Measurements from ENCODE around the gene KRTAP9-6. TPM values are rescaled to one million over a fixed set of nuclear protein-coding genes. Genes with fewer than 3 reads are reported as not detected.
"Not testable (repeated sequence)": the region's sequence is repeated elsewhere in the genome, so short reads cannot be mapped to it uniquely, and the experiment has no call there.

Gene KRTAP9-6, protein sequence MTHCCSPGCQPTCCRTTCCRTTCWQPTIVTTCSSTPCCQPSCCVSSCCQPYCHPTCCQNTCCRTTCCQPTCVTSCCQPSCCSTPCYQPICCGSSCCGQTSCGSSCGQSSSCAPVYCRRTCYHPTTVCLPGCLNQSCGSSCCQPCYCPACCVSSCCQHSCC
- not detected for total RNA-seq
- polyA plus RNA-seq, result not detected
- long read RNA-seq, donor 1, result 0 reads
- long read RNA-seq, donor 2, result 0 reads

DNA sequence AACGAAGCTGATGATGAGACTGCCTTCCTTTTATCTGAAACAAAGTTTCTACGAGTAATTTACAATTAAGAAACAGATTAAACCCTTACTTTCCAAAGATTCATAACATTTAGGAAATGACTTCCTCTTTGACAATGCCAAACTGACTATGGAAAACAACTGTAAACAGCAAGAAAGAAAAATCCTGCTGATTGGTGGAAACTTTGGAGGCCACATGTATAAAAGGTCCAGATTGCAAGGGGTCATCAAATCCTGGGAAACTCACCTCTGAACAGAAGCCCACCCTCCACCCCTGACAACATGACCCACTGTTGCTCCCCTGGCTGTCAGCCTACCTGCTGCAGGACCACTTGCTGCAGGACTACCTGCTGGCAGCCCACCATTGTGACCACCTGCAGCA, at the start of gene KRTAP9-6:
TSS of gene KRTAP9-6 (plus strand) at position 301 of the 400 bp plus-strand sequence. CDS start at position 301, 0 bp downstream.
- Histone ChIP-seq H3K4me3 (no peak within 1 kb of the TSS), H3K36me3 (ENCODE audit: insufficient read depth in 1 of 2, low read depth in 1 of 2) (no peaks in the 10 kb centered on the region), H3K27ac (no peak within 1 kb of the TSS), H3K9me3 (no peaks in the 10 kb centered on the region), H3K4me1 (no peaks in the 10 kb centered on the region), H3K27me3 (ENCODE audit: insufficient read depth in 3 of 3, low read length in 2 of 3) (peaks cover 0 to 4% (median 0%) of the 10 kb centered on the region in 3 donors)
- intact Hi-C loops (cut with DNase I), result no loop called here
- WGBS, 3 donors, result 60 to 70% (median 66%) methylated on average over 2 of the region's 2 CpGs
- TF ChIP-seq CTCF (IDR thresholded peaks at IDR 0.05), result no peak
- ATAC-seq (no peak), DNase-seq (no peak)

GRCh38 chr17:41215681-41216080, 49.5 kb upstream of the KRTAP9-6 start:
- no peak overlapping the region for H3K27ac ChIP-seq
- no peaks in the 10 kb centered on the region for H3K4me1 ChIP-seq
- H3K27me3 ChIP-seq (ENCODE audit: insufficient read depth in 3 of 3, low read length in 2 of 3), result peaks cover 0 to 6% (median 0%) of the 10 kb centered on the region in 3 donors
- DNase-seq (no peak), ATAC-seq (no peak)
- no peak for TF ChIP-seq CTCF (IDR thresholded peaks at IDR 0.05)
- no peak overlapping the region for H3K4me3 ChIP-seq
- 64 to 76% (median 71%) methylated on average over 1 of the region's 1 CpG for WGBS, 3 donors
- intact Hi-C loops (cut with DNase I), result no loop called here
- no peaks in the 10 kb centered on the region for H3K9me3 ChIP-seq
- H3K36me3 ChIP-seq (ENCODE audit: insufficient read depth in 1 of 2, low read depth in 1 of 2), result no peaks in the 10 kb centered on the region

GRCh38 chr17:41223821-41224220, 41.4 kb upstream of the KRTAP9-6 start:
- no peak for TF ChIP-seq CTCF (IDR thresholded peaks at IDR 0.05)
- H3K36me3 ChIP-seq (ENCODE audit: insufficient read depth in 1 of 2, low read depth in 1 of 2), result no peaks in the 10 kb centered on the region
- no peaks in the 10 kb centered on the region for H3K4me1 ChIP-seq
- ATAC-seq (no peak), DNase-seq (no peak)
- H3K27me3 ChIP-seq (ENCODE audit: insufficient read depth in 3 of 3, low read length in 2 of 3), result no peaks in the 10 kb centered on the region
- no peak overlapping the region for H3K27ac ChIP-seq
- no peaks in the 10 kb centered on the region for H3K9me3 ChIP-seq
- intact Hi-C loops (cut with DNase I), result no loop called here
- H3K4me3 ChIP-seq, result no peak overlapping the region
- WGBS, 3 donors, result 51 to 59% (median 51%) methylated on average over 2 of the region's 2 CpGs

DNA sequence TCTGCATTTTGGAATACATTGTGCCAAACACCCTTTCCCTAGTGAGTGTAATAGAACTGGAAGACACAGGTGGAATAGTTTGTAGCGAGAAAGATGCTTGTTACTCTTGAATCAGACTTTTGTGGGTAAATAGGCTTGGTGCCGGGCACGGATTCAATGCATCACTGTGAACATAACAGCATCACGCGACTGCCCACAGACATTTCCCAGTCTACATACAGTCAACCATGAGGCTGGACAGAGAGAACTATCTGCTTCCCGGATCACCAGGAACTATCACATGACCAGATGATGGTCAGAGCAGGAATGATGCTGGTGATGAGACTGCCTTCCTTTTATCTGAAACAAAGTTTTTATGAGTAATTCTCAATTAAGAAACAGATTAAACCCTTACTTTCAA, 39.1 kb upstream of the KRTAP9-6 start:
- 89 to 97% (median 92%) methylated on average over 6 of the region's 6 CpGs for WGBS, 3 donors
- ATAC-seq (no peak), DNase-seq (no peak)
- no peak overlapping the region for H3K27ac ChIP-seq
- no peak overlapping the region for H3K4me3 ChIP-seq
- intact Hi-C loops (cut with DNase I), result no loop called here
- H3K4me1 ChIP-seq, result no peaks in the 10 kb centered on the region
- H3K27me3 ChIP-seq (ENCODE audit: insufficient read depth in 3 of 3, low read length in 2 of 3), result peaks cover 0 to 6% (median 0%) of the 10 kb centered on the region in 3 donors
- no peaks in the 10 kb centered on the region for H3K36me3 ChIP-seq (ENCODE audit: insufficient read depth in 1 of 2, low read depth in 1 of 2)
- no peaks in the 10 kb centered on the region for H3K9me3 ChIP-seq
- no peak for TF ChIP-seq CTCF (IDR thresholded peaks at IDR 0.05)

DNA sequence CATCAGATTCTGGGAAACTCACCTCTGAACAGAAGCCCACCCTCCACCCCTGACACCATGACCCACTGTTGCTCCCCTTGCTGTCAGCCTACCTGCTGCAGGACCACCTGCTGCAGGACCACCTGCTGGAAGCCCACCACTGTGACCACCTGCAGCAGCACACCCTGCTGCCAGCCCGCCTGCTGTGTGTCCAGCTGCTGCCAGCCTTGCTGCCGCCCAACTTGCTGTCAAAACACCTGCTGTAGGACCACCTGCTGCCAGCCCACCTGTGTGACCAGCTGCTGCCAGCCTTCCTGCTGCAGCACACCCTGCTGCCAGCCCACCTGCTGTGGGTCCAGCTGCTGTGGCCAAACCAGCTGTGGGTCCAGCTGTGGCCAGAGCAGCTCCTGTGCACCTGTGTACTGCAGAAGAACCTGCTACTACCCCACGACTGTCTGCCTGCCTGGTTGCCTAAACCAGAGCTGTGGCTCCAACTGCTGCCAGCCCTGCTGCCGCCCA, 38.5 kb upstream of the KRTAP9-6 start, which contains the start of gene KRTAP9-2:
TSS of gene KRTAP9-2 (plus strand) at position 51 of the 498 bp plus-strand sequence. CDS start at position 58, 7 bp downstream.
- 45 to 85% (median 53%) methylated on average over 2 of the region's 4 CpGs for WGBS, 3 donors
- H3K27me3 ChIP-seq (ENCODE audit: insufficient read depth in 3 of 3, low read length in 2 of 3); H3K36me3 ChIP-seq (ENCODE audit: insufficient read depth in 1 of 2, low read depth in 1 of 2); intact Hi-C loops (cut with DNase I); H3K4me3 ChIP-seq; ATAC-seq; H3K9me3 ChIP-seq; H3K4me1 ChIP-seq; H3K27ac ChIP-seq; DNase-seq: not testable (repeated sequence)
